Type B pancreatic cell (in vitro differentiated cells): ENCODE data around the gene ZNF213. TPM values are rescaled to one million over a fixed set of nuclear protein-coding genes. Genes with fewer than 3 reads are reported as not detected.
A peak's percentile ranks its signal among the peaks of the same experiment; 100 is the strongest.

Source experiments
- DNase-seq: peaks from one replicate; pipeline ENCODE4 v3.0.0; 2021; ENCODE audit warnings: mixed read lengths; ENCODE audit not compliant: unreplicated experiment; ENCODE audit errors: extremely low spot score
- H3K27ac Mint-ChIP-seq: 2 replicates; pipeline ENCODE4 v1.8.0; 2021; ENCODE audit warnings: mild to moderate bottlenecking, mixed read lengths
- H3K27me3 Mint-ChIP-seq: 2 replicates; pipeline ENCODE4 v1.8.0; 2021; ENCODE audit warnings: mixed read lengths
- H3K36me3 Mint-ChIP-seq: 2 replicates; pipeline ENCODE4 v1.8.0; 2021; ENCODE audit warnings: mixed read lengths
- H3K4me1 Mint-ChIP-seq: one replicate; pipeline ENCODE4 v1.8.0; 2021; ENCODE audit warnings: mixed read lengths; ENCODE audit not compliant: unreplicated experiment
- H3K4me3 Mint-ChIP-seq: 2 replicates; pipeline ENCODE4 v1.8.0; 2021; ENCODE audit warnings: mild to moderate bottlenecking, mixed read lengths
- H3K9me3 Mint-ChIP-seq: 2 replicates; pipeline ENCODE4 v1.8.0; 2021; ENCODE audit warnings: mixed read lengths
- CTCF ChIP-seq: fragments of 200-600 bp; sonication (generic); conservative IDR thresholded peaks from 2 replicates; pipeline ENCODE4 v1.5.0; 2021; ENCODE audit warnings: antibody characterized with exemption, mild to moderate bottlenecking
- total RNA-seq: library from RNA; stranded (reverse); gene quantifications from 2 replicates; pipeline ENCODE4 v1.2.1, GENCODE V29; 2021; ENCODE audit warnings: low replicate concordance

ZNF213 gene
- total RNA-seq, 1 donor from 2014 or later, result 13.3 TPM

GRCh38 chr16:3142770-3143169, 7.9 kb downstream of the ZNF213 start:
- Mint-ChIP-seq H3K4me1 (no peaks in the 10 kb centered on the region), H3K27ac (peak overlapping the region; percentile 39), H3K27me3 (no peaks in the 10 kb centered on the region), H3K9me3 (no peaks in the 10 kb centered on the region), H3K4me3 (no peak overlapping the region), H3K36me3 (peaks cover 6% of the 10 kb centered on the region)
- DNase-seq, result no peak
- TF ChIP-seq CTCF, result no peak

GRCh38 chr16:3143189-3143588, 8.4 kb downstream of the ZNF213 start:
- Mint-ChIP-seq H3K36me3 (peaks cover 6% of the 10 kb centered on the region), H3K9me3 (no peaks in the 10 kb centered on the region), H3K4me3 (no peak overlapping the region), H3K4me1 (no peaks in the 10 kb centered on the region), H3K27ac (no peak overlapping the region), H3K27me3 (no peaks in the 10 kb centered on the region)
- no peak for TF ChIP-seq CTCF
- no peak for DNase-seq

GRCh38 chr16:3143598-3144320, 8.9 kb downstream of the ZNF213 start:
- TF ChIP-seq CTCF, result no peak
- H3K9me3 Mint-ChIP-seq, result no peaks in the 10 kb centered on the region
- peaks cover 6% of the 10 kb centered on the region for H3K36me3 Mint-ChIP-seq
- no peaks in the 10 kb centered on the region for H3K4me1 Mint-ChIP-seq
- H3K27ac Mint-ChIP-seq, result no peak overlapping the region
- no peaks in the 10 kb centered on the region for H3K27me3 Mint-ChIP-seq
- DNase-seq, result no peak
- no peak overlapping the region for H3K4me3 Mint-ChIP-seq

GRCh38 chr16:3144321-3144983, 9.6 kb downstream of the ZNF213 start:
- no peak overlapping the region for H3K4me3 Mint-ChIP-seq
- H3K9me3 Mint-ChIP-seq, result no peaks in the 10 kb centered on the region
- no peaks in the 10 kb centered on the region for H3K4me1 Mint-ChIP-seq
- no peak for DNase-seq
- H3K36me3 Mint-ChIP-seq, result peaks cover 6% of the 10 kb centered on the region
- H3K27ac Mint-ChIP-seq, result no peak overlapping the region
- no peak for TF ChIP-seq CTCF
- H3K27me3 Mint-ChIP-seq, result no peaks in the 10 kb centered on the region

- no peak for DNase-seq
- TF ChIP-seq CTCF, result no peak
- Mint-ChIP-seq H3K4me3 (no peak overlapping the region), H3K4me1 (no peaks in the 10 kb centered on the region), H3K27me3 (no peaks in the 10 kb centered on the region), H3K27ac (no peak overlapping the region), H3K36me3 (peaks cover 6% of the 10 kb centered on the region), H3K9me3 (no peaks in the 10 kb centered on the region)
Observed at GRCh38 chr16:3145151-3145550, 10.3 kb downstream of the ZNF213 start.
